Naive thymus-derived CD4-positive, alpha-beta T cell (primary cell): Measurements from ENCODE around the gene RPS21. TPM values are rescaled to one million over a fixed set of nuclear protein-coding genes. Genes with fewer than 3 reads are reported as not detected.
"Not testable (repeated sequence)": the region's sequence is repeated elsewhere in the genome, so short reads cannot be mapped to it uniquely, and the experiment has no call there.

Experiments
- ATAC-seq: fragments of 150-1000 bp; cut with Tn5 transposase; 2 replicates; pipeline ENCODE4 v1.10.0; 2021; ENCODE audit warnings: mild to moderate bottlenecking, moderate library complexity
- CTCF ChIA-PET: fragments of 350-600 bp; sonication (Branson Sonifier 250); formaldehyde crosslinking; loops from one replicate; lab custom pipeline; 2021; ENCODE audit warnings: antibody characterized with exemption; lab: Charles Lee
- POLR2A ChIA-PET: fragments of 350-600 bp; sonication (Branson Sonifier 250); formaldehyde crosslinking; loops from one replicate; lab custom pipeline; 2021; ENCODE audit warnings: antibody characterized with exemption, inconsistent platforms; lab: Charles Lee
- DNase-seq, 9 donors: peaks; one replicate each; pipeline versions ENCODE4 v3.0.0 to v3.0.0-alpha.2; 2020 to 2022; ENCODE audit warnings: mixed read lengths in 1 of 9
- H3K27ac ChIP-seq: one replicate; pipeline ENCODE4 v1.7.0; 2013; ENCODE audit warnings: mild to moderate bottlenecking, low read depth, low read length, moderate library complexity
- H3K27me3 ChIP-seq, 2 donors: one replicate each; pipeline ENCODE4 v1.7.0; 2013; ENCODE audit warnings: low read length in 2 of 2, mild to moderate bottlenecking in 2 of 2, moderate library complexity in 2 of 2; ENCODE audit not compliant: control insufficient read depth in 2 of 2, insufficient read depth in 2 of 2
- H3K36me3 ChIP-seq, 3 experiments: 1 replicate in 2 of 3; 2 replicates in 1 of 3; pipeline ENCODE4 v1.7.0; 2013; ENCODE audit warnings: low read length in 3 of 3, mild to moderate bottlenecking in 3 of 3, moderate library complexity in 1 of 3; ENCODE audit not compliant: insufficient read depth in 3 of 3, control insufficient read depth in 2 of 3
- H3K4me1 ChIP-seq, 2 donors: one replicate each; pipeline ENCODE4 v1.7.0; 2013; ENCODE audit warnings: low read length in 2 of 2, mild to moderate bottlenecking in 2 of 2, moderate library complexity in 1 of 2; ENCODE audit not compliant: control insufficient read depth in 2 of 2, insufficient read depth in 2 of 2
- H3K4me3 ChIP-seq: 2 replicates; pipeline ENCODE4 v1.7.0; 2013; ENCODE audit warnings: mild to moderate bottlenecking, low read length
- H3K9me3 ChIP-seq, 3 experiments: 1 replicate in 2 of 3; 2 replicates in 1 of 3; pipeline ENCODE4 v1.7.0; 2013; ENCODE audit warnings: low read length in 3 of 3; ENCODE audit not compliant: control insufficient read depth in 2 of 3
- H3K27ac Mint-ChIP-seq, 9 donors: one replicate each; pipeline ENCODE4 v1.8.0; 2020 to 2022; ENCODE audit warnings: mixed read lengths in 9 of 9, mild to moderate bottlenecking in 8 of 9, moderate library complexity in 5 of 9, inconsistent platforms in 2 of 9
- H3K27me3 Mint-ChIP-seq, 5 donors: one replicate each; pipeline ENCODE4 v1.8.0; 2021 to 2022; ENCODE audit warnings: mixed read lengths in 5 of 5, mild to moderate bottlenecking in 1 of 5
- H3K36me3 Mint-ChIP-seq, 5 donors: one replicate each; pipeline ENCODE4 v1.8.0; 2020 to 2022; ENCODE audit warnings: mixed read lengths in 5 of 5, mild to moderate bottlenecking in 3 of 5, inconsistent platforms in 1 of 5
- H3K4me1 Mint-ChIP-seq, 7 donors: one replicate each; pipeline ENCODE4 v1.8.0; 2020 to 2022; ENCODE audit warnings: mixed read lengths in 7 of 7, mild to moderate bottlenecking in 3 of 7, inconsistent platforms in 1 of 7
- H3K4me3 Mint-ChIP-seq, 10 donors: one replicate each; pipeline ENCODE4 v1.8.0; 2020 to 2022; ENCODE audit warnings: mild to moderate bottlenecking in 10 of 10, mixed read lengths in 10 of 10, moderate library complexity in 6 of 10, inconsistent platforms in 2 of 10
- H3K9me3 Mint-ChIP-seq, 11 donors: one replicate each; pipeline ENCODE4 v1.8.0; 2020 to 2022; ENCODE audit warnings: mixed read lengths in 11 of 11, mild to moderate bottlenecking in 4 of 11, inconsistent platforms in 1 of 11, moderate library complexity in 1 of 11
- intact Hi-C, 2 donors: fragments of 100-400 bp; cut with micrococcal nuclease; formaldehyde crosslinking; loops; one replicate each; pipeline ENCODE4 v1.15.1; 2023
- polyA plus RNA-seq, 2 donors: library from polyadenylated mRNA; unstranded; fragments of 300-500 nt; fragmentation: Illumina TruSeq; gene quantifications; one replicate each; pipeline ENCODE4 v1.2.3, GENCODE V29; 2021
- total RNA-seq, 6 experiments: library from RNA in 5 of 6; stranded (reverse) in 5 of 6; gene quantifications; 1 replicate in 5 of 6; 2 replicates in 1 of 6; pipeline ENCODE4 v1.2.3 and lab custom pipeline; 2021 to 2026

Gene RPS21
- total and polyA plus RNA-seq, 7 experiments from 2014 or later: 2,026 to 3,458 (median 3,308) TPM

GRCh38 chr20:62372042-62372993 is 14.6 kb upstream of the RPS21 start:
- no peak overlapping the region for H3K27ac ChIP-seq
- no peaks in the 10 kb centered on the region for H3K36me3 ChIP-seq
- H3K36me3 Mint-ChIP-seq: no peaks in the 10 kb centered on the region
- intact Hi-C loops: no loop called here
- ATAC-seq (no peak), DNase-seq (no peak)
- no peaks in the 10 kb centered on the region for H3K9me3 Mint-ChIP-seq
- POLR2A ChIA-PET: no interaction called here
- CTCF ChIA-PET: no interaction called here
- no peak overlapping the region for H3K4me3 Mint-ChIP-seq
- no peaks in the 10 kb centered on the region for H3K9me3 ChIP-seq
- no peak overlapping the region for H3K4me3 ChIP-seq
- peaks cover 0 to 13% of the 10 kb centered on the region in 2 donors for H3K27me3 ChIP-seq
- peaks cover 0 to 24% (median 5%) of the 10 kb centered on the region in 5 donors for H3K27me3 Mint-ChIP-seq
- H3K4me1 ChIP-seq: peaks cover 0 to 4% of the 10 kb centered on the region in 2 donors
- peak overlapping the region in 2 of 9 donors; percentile 41 to 66 for H3K27ac Mint-ChIP-seq
- H3K4me1 Mint-ChIP-seq: peaks cover 0 to 6% (median 0%) of the 10 kb centered on the region in 7 donors

GRCh38 chr20:62373631-62374179 is 13.2 kb upstream of the RPS21 start:
- H3K36me3 Mint-ChIP-seq, DNase-seq, H3K27me3 ChIP-seq, ATAC-seq, intact Hi-C loops, CTCF ChIA-PET, H3K4me1 ChIP-seq, H3K4me3 ChIP-seq, H3K4me3 Mint-ChIP-seq, H3K36me3 ChIP-seq, H3K4me1 Mint-ChIP-seq, H3K9me3 ChIP-seq, POLR2A ChIA-PET, H3K9me3 Mint-ChIP-seq, H3K27ac ChIP-seq, H3K27ac Mint-ChIP-seq: not testable (repeated sequence)
- H3K27me3 Mint-ChIP-seq: peaks cover 0 to 12% (median 5%) of the 10 kb centered on the region in 5 donors

- Mint-ChIP-seq H3K4me1 (peaks cover 0 to 6% (median 0%) of the 10 kb centered on the region in 7 donors), H3K4me3 (no peak overlapping the region), H3K9me3 (no peaks in the 10 kb centered on the region), H3K36me3 (no peaks in the 10 kb centered on the region), H3K27me3 (peaks cover 0 to 4% (median under 1%) of the 10 kb centered on the region in 5 donors), H3K27ac (no peak overlapping the region)
- intact Hi-C loops: no loop called here
- DNase-seq (no peak), ATAC-seq (no peak)
- ChIA-PET POLR2A (no interaction called here), CTCF (interaction anchor here (0.6 kb wide), 1 partner anchor 82 kb away, joined by 7 read pairs; no protein-coding TSS in a partner anchor)
- Histone ChIP-seq H3K4me1 (no peaks in the 10 kb centered on the region), H3K27me3 (no peaks in the 10 kb centered on the region), H3K9me3 (no peaks in the 10 kb centered on the region), H3K27ac (no peak overlapping the region), H3K36me3 (no peaks in the 10 kb centered on the region), H3K4me3 (no peak overlapping the region)
Observed at GRCh38 chr20:62374331-62375152, 12.4 kb upstream of the RPS21 start.

GRCh38 chr20:62376112-62377063 is 10.5 kb upstream of the RPS21 start:
- Histone ChIP-seq H3K36me3 (no peaks in the 10 kb centered on the region), H3K9me3 (no peaks in the 10 kb centered on the region), H3K4me1 (no peaks in the 10 kb centered on the region), H3K27me3 (no peaks in the 10 kb centered on the region), H3K27ac (no peak overlapping the region), H3K4me3 (no peak overlapping the region)
- ChIA-PET CTCF (interaction anchor here (0.5 kb wide), 1 partner anchor 27 kb away, joined by 3 read pairs; no protein-coding TSS in a partner anchor), POLR2A (no interaction called here)
- H3K4me3 Mint-ChIP-seq: no peak overlapping the region
- no peak overlapping the region for H3K27ac Mint-ChIP-seq
- no peaks in the 10 kb centered on the region for H3K36me3 Mint-ChIP-seq
- H3K4me1 Mint-ChIP-seq: peaks cover 0 to 6% (median 0%) of the 10 kb centered on the region in 7 donors
- intact Hi-C loops: no loop called here
- DNase-seq: no peak
- no peaks in the 10 kb centered on the region for H3K9me3 Mint-ChIP-seq
- peaks cover 0 to 2% (median 0%) of the 10 kb centered on the region in 5 donors for H3K27me3 Mint-ChIP-seq
- no peak for ATAC-seq

GRCh38 chr20:62377064-62377461 is 9.8 kb upstream of the RPS21 start:
- ATAC-seq (no peak), DNase-seq (no peak)
- Histone ChIP-seq H3K4me1 (no peaks in the 10 kb centered on the region), H3K4me3 (no peak overlapping the region), H3K9me3 (no peaks in the 10 kb centered on the region), H3K27me3 (no peaks in the 10 kb centered on the region), H3K36me3 (no peaks in the 10 kb centered on the region), H3K27ac (no peak overlapping the region)
- POLR2A ChIA-PET: no interaction called here
- Mint-ChIP-seq H3K27me3 (peaks cover 0 to 2% (median 0%) of the 10 kb centered on the region in 5 donors), H3K9me3 (peaks cover 0 to 5% (median 0%) of the 10 kb centered on the region in 11 donors), H3K36me3 (peaks cover 4 to 5% (median 4%) of the 10 kb centered on the region in 5 donors), H3K27ac (peak overlapping the region in 2 of 9 donors; percentile 65 to 93), H3K4me1 (peaks cover 0 to 10% (median 4%) of the 10 kb centered on the region in 7 donors), H3K4me3 (no peak overlapping the region)
- CTCF ChIA-PET: interaction anchor here (0.5 kb wide), 1 partner anchor 28 kb away, joined by 3 read pairs; no protein-coding TSS in a partner anchor
- intact Hi-C loops: no loop called here
